Ovary (tissue), 3 donors: ENCODE results near the gene TAF12.

Source experiments
- CTCF ChIP-seq, 3 donors: fragments of 450-650 bp in 2 of 3; fragments of 200-600 bp in 1 of 3; IDR thresholded peaks; one replicate each; pipeline versions ENCODE4 v1.5.1 to v1.8.0; 2016 to 2022; ENCODE audit warnings: antibody characterized with exemption in 3 of 3, mild to moderate bottlenecking in 1 of 3
- POLR2A ChIP-seq: fragments of 450-650 bp; IDR thresholded peaks from one replicate; pipeline ENCODE4 v1.6.1; 2017; ENCODE audit warnings: antibody characterized with exemption, mild to moderate bottlenecking, moderate library complexity
- donor health status: DM: no; HTN: no; CAD: no.

- TF ChIP-seq CTCF (IDR thresholded peaks at IDR 0.05) (no peak), POLR2A (no peak)
These were observed 1.6 kb upstream of the TAF12 start for GRCh38 chr1:28644494-28644893.
